ENCODE data around the gene IGF1R.

DNA sequence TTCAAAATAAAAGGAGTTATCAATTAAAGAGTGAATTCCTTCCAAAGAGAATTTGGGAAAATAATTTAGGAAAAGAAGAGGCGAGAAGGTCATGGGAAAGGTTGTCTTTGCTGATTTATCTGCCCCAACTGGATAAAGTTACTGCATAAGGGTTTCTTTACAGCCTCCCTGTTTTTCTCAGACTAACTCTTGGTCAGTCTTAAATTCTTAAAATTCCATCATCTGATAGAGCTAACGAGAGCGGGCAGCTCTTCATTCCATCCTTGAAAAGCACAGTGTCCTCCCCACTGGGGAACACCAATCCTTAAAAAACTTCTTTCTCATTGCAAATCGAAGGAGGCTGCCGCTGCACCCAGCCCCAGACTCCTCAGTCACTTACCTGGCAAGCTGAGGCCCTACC is 252.0 kb downstream of the IGF1R start:
- TF ChIP-seq EZH2 (IDR thresholded peaks at IDR 0.05; ENCODE audit: low read depth, low read length, severe bottlenecking) = no peak
- no peak for TF ChIP-seq CBX8 (IDR thresholded peaks at IDR 0.05; ENCODE audit: borderline replicate concordance, low read depth, low read length)
- TF ChIP-seq, protein P1, sequence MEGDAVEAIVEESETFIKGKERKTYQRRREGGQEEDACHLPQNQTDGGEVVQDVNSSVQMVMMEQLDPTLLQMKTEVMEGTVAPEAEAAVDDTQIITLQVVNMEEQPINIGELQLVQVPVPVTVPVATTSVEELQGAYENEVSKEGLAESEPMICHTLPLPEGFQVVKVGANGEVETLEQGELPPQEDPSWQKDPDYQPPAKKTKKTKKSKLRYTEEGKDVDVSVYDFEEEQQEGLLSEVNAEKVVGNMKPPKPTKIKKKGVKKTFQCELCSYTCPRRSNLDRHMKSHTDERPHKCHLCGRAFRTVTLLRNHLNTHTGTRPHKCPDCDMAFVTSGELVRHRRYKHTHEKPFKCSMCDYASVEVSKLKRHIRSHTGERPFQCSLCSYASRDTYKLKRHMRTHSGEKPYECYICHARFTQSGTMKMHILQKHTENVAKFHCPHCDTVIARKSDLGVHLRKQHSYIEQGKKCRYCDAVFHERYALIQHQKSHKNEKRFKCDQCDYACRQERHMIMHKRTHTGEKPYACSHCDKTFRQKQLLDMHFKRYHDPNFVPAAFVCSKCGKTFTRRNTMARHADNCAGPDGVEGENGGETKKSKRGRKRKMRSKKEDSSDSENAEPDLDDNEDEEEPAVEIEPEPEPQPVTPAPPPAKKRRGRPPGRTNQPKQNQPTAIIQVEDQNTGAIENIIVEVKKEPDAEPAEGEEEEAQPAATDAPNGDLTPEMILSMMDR (IDR thresholded peaks at IDR 0.05; ENCODE audit: control extremely low read depth in 1 of 3, insufficient read depth in 1 of 3, low read depth in 1 of 3, low read length in 3 of 3) = no peak
- no peak for TF ChIP-seq TAF7 (optimal IDR thresholded peaks at IDR 0.05; ENCODE audit: borderline replicate concordance, low read depth, low read length)
- TF ChIP-seq CEBPB (IDR thresholded peaks at IDR 0.05; ENCODE audit: low read depth, low read length) = no peak
- TF ChIP-seq TAF1 (IDR thresholded peaks at IDR 0.05; ENCODE audit: low read depth, low read length) = no peak
- no peak for TF ChIP-seq MAFK (IDR thresholded peaks at IDR 0.05; ENCODE audit: low read depth, low read length)
- no peak for TF ChIP-seq TEAD4 (IDR thresholded peaks at IDR 0.05; ENCODE audit: low read depth, low read length)
- no peak for TF ChIP-seq POLR2A (IDR thresholded peaks at IDR 0.05; ENCODE audit: control extremely low read depth in 1 of 2, low read depth in 2 of 2, low read length in 2 of 2)
- TF ChIP-seq, protein P2, sequence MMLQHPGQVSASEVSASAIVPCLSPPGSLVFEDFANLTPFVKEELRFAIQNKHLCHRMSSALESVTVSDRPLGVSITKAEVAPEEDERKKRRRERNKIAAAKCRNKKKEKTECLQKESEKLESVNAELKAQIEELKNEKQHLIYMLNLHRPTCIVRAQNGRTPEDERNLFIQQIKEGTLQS (IDR thresholded peaks at IDR 0.05; ENCODE audit: insufficient read depth, low read depth, low read length) = no peak
- TF ChIP-seq CHD7 (IDR thresholded peaks at IDR 0.05; ENCODE audit: insufficient replicate concordance, low read length) = no peak
- TF ChIP-seq SRF (IDR thresholded peaks at IDR 0.05; ENCODE audit: low read depth, low read length) = no peak
